ENCODE results near the gene SHISAL1.
A peak's percentile ranks its signal among the peaks of the same experiment; 100 is the strongest.

Gene SHISAL1

GRCh38 chr22:44202261-44202789 lies 110.4 kb downstream of the SHISAL1 start:
- H3K79me1 ChIP-seq (ENCODE audit: low read length): no peaks in the 10 kb centered on the region
- peak in 1 of 2 donors; percentile 6 for DNase-seq
- no CpG with 5 or more reads among the region's 11 CpGs for WGBS (ENCODE audit: extremely low coverage, insufficient coverage, insufficient read length)

DNA sequence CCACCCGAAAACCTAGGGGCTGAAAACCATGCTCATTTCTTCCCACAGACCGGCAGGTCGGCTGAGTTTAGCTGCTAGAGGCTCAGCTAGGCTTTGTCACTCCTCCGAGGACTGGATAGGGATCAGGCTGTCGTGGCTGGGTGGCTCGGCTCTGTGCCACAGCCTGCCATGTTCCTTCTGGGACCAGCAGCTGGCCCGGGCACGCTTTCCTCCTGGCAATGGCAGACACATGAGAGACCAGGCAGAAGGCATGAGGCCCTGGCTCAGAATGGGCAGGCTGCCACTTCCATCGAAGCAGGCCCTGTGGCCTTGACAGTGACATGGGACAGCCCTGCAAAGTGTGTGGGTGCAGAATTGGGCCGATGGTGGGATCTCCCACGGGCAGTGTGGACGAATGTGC lies 111.1 kb downstream of the SHISAL1 start:
- Histone ChIP-seq H3K36me3 (ENCODE audit: control insufficient read depth in 1 of 2, insufficient read depth in 2 of 2, low read length in 2 of 2) (no peaks in the 10 kb centered on the region), H3K27me3 (ENCODE audit: insufficient read depth, low read length) (no peaks in the 10 kb centered on the region), H3K9me3 (ENCODE audit: insufficient read depth, low read depth, low read length) (no peaks in the 10 kb centered on the region), H4K8ac (ENCODE audit: low read depth, low read length) (no peak overlapping the region), H3K4me2 (ENCODE audit: low read length) (no peak overlapping the region), H3K27ac (ENCODE audit: low read depth, low read length) (no peak overlapping the region), H3K4ac (ENCODE audit: low read depth, low read length) (no peak overlapping the region), H2AFZ (ENCODE audit: insufficient read depth, low read length, poor library complexity) (no peak overlapping the region), H3K79me1 (ENCODE audit: low read length) (no peaks in the 10 kb centered on the region), H3K4me1 (ENCODE audit: control insufficient read depth in 1 of 2, insufficient read depth in 2 of 2, low read length in 2 of 2) (no peaks in the 10 kb centered on the region), H3K14ac (ENCODE audit: low read length) (no peak overlapping the region), H4K12ac (ENCODE audit: low read depth, low read length) (no peak overlapping the region), H2BK120ac (ENCODE audit: insufficient read depth, low read length, poor library complexity) (no peak overlapping the region), H2AK5ac (ENCODE audit: low read length) (no peak overlapping the region), H4K91ac (ENCODE audit: low read depth, low read length) (no peak overlapping the region), H3K23ac (ENCODE audit: low read length) (no peak overlapping the region), H3K18ac (ENCODE audit: low read length) (no peak overlapping the region), H2BK12ac (ENCODE audit: low read length) (no peak overlapping the region), H3K79me2 (ENCODE audit: control insufficient read depth, insufficient read depth, low read length, poor library complexity) (no peaks in the 10 kb centered on the region), H2BK5ac (ENCODE audit: low read depth, low read length, poor library complexity) (no peak overlapping the region), H3K4me3 (ENCODE audit: low read depth, low read length) (no peak overlapping the region), H3K9ac (ENCODE audit: low read length) (no peak overlapping the region)
- no peak for DNase-seq
- WGBS (ENCODE audit: extremely low coverage, insufficient coverage, insufficient read length): no CpG with 5 or more reads among the region's 12 CpGs

More at GRCh38 chr22:44202261-44202789, 110.4 kb downstream of the SHISAL1 start:
- no peak overlapping the region for H3K9ac ChIP-seq (ENCODE audit: low read length)
- no peaks in the 10 kb centered on the region for H3K36me3 ChIP-seq (ENCODE audit: control insufficient read depth in 1 of 2, insufficient read depth in 2 of 2, low read length in 2 of 2)
- no peak overlapping the region for H3K4me3 ChIP-seq (ENCODE audit: low read depth, low read length)
- no peak overlapping the region for H3K4ac ChIP-seq (ENCODE audit: low read depth, low read length)
- no peak overlapping the region for H2BK120ac ChIP-seq (ENCODE audit: insufficient read depth, low read length, poor library complexity)
- no peak overlapping the region for H3K27ac ChIP-seq (ENCODE audit: low read depth, low read length)
- no peak overlapping the region for H3K14ac ChIP-seq (ENCODE audit: low read length)
- no peak overlapping the region for H2AK5ac ChIP-seq (ENCODE audit: low read length)
- no peaks in the 10 kb centered on the region for H3K79me2 ChIP-seq (ENCODE audit: control insufficient read depth, insufficient read depth, low read length, poor library complexity)
- no peak overlapping the region for H2BK12ac ChIP-seq (ENCODE audit: low read length)
- H3K27me3 ChIP-seq (ENCODE audit: insufficient read depth, low read length): no peaks in the 10 kb centered on the region
- no peak overlapping the region for H3K18ac ChIP-seq (ENCODE audit: low read length)
- H4K91ac ChIP-seq (ENCODE audit: low read depth, low read length): no peak overlapping the region
- H2BK5ac ChIP-seq (ENCODE audit: low read depth, low read length, poor library complexity): no peak overlapping the region
- H3K4me1 ChIP-seq (ENCODE audit: control insufficient read depth in 1 of 2, insufficient read depth in 2 of 2, low read length in 2 of 2): no peaks in the 10 kb centered on the region
- H2AFZ ChIP-seq (ENCODE audit: insufficient read depth, low read length, poor library complexity): no peak overlapping the region
- H3K4me2 ChIP-seq (ENCODE audit: low read length): no peak overlapping the region
- no peaks in the 10 kb centered on the region for H3K9me3 ChIP-seq (ENCODE audit: insufficient read depth, low read depth, low read length)
- no peak overlapping the region for H3K23ac ChIP-seq (ENCODE audit: low read length)
- no peak overlapping the region for H4K8ac ChIP-seq (ENCODE audit: low read depth, low read length)
- no peak overlapping the region for H4K12ac ChIP-seq (ENCODE audit: low read depth, low read length)

DNA sequence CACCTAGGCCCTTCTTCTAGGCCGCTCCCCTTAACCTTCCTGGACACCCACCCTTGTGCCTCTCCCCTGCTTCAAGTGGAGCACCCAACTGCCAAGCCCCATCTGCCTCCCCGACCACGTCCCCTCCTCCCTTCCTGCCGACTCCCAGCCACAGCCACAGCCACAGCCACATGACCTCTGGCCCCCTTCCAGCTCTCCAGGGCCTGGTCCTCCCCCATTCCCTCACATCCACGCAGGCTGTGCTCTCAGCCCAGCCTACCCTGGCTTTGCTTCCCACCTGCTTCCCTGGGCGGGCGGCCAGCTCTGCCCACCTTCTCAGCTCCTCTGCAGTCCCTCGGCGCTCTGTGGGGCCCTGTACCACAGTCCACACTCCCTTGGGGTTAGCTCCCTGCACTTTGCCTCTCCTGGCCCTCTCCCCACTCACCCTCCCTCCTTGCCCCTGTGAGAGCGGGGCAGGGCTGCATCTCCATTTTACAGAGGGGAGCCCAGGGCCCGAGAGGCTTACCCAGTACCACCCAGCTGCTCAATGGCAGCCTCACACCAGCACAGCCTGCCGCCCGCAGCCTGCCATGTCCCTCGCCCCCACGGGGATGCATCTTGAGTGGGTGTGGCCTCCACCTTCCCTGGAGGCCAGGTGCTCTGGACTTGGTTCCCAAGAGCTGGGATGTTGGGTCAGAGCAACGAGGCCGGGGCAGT lies 111.7 kb downstream of the SHISAL1 start:
- Histone ChIP-seq H3K9ac (ENCODE audit: low read length) (no peak overlapping the region), H3K36me3 (ENCODE audit: control insufficient read depth in 1 of 2, insufficient read depth in 2 of 2, low read length in 2 of 2) (no peaks in the 10 kb centered on the region), H3K4ac (ENCODE audit: low read depth, low read length) (no peak overlapping the region), H3K23ac (ENCODE audit: low read length) (no peak overlapping the region), H2BK5ac (ENCODE audit: low read depth, low read length, poor library complexity) (no peak overlapping the region), H2BK12ac (ENCODE audit: low read length) (no peak overlapping the region), H3K79me2 (ENCODE audit: control insufficient read depth, insufficient read depth, low read length, poor library complexity) (no peaks in the 10 kb centered on the region), H2BK120ac (ENCODE audit: insufficient read depth, low read length, poor library complexity) (no peak overlapping the region), H3K4me2 (ENCODE audit: low read length) (no peak overlapping the region), H2AK5ac (ENCODE audit: low read length) (no peak overlapping the region), H4K91ac (ENCODE audit: low read depth, low read length) (no peak overlapping the region), H3K4me1 (ENCODE audit: control insufficient read depth in 1 of 2, insufficient read depth in 2 of 2, low read length in 2 of 2) (no peaks in the 10 kb centered on the region), H4K8ac (ENCODE audit: low read depth, low read length) (no peak overlapping the region), H3K9me3 (ENCODE audit: insufficient read depth, low read depth, low read length) (no peaks in the 10 kb centered on the region), H3K18ac (ENCODE audit: low read length) (no peak overlapping the region), H3K79me1 (ENCODE audit: low read length) (no peaks in the 10 kb centered on the region), H3K14ac (ENCODE audit: low read length) (no peak overlapping the region), H2AFZ (ENCODE audit: insufficient read depth, low read length, poor library complexity) (no peak overlapping the region), H3K4me3 (ENCODE audit: low read depth, low read length) (no peak overlapping the region), H3K27ac (ENCODE audit: low read depth, low read length) (no peak overlapping the region), H4K12ac (ENCODE audit: low read depth, low read length) (no peak overlapping the region), H3K27me3 (ENCODE audit: insufficient read depth, low read length) (no peaks in the 10 kb centered on the region)
- DNase-seq: no peak
- WGBS (ENCODE audit: extremely low coverage, insufficient coverage, insufficient read length): no CpG with 5 or more reads among the region's 17 CpGs

GRCh38 chr22:44200451-44200850 lies 112.3 kb downstream of the SHISAL1 start:
- no peak overlapping the region for H2AFZ ChIP-seq (ENCODE audit: insufficient read depth, low read length, poor library complexity)
- H2BK12ac ChIP-seq (ENCODE audit: low read length): no peak overlapping the region
- H3K14ac ChIP-seq (ENCODE audit: low read length): no peak overlapping the region
- no peak overlapping the region for H3K23ac ChIP-seq (ENCODE audit: low read length)
- no peak overlapping the region for H2AK5ac ChIP-seq (ENCODE audit: low read length)
- no peak overlapping the region for H3K4me3 ChIP-seq (ENCODE audit: low read depth, low read length)
- no peak overlapping the region for H3K27ac ChIP-seq (ENCODE audit: low read depth, low read length)
- no peak overlapping the region for H2BK120ac ChIP-seq (ENCODE audit: insufficient read depth, low read length, poor library complexity)
- no peak overlapping the region for H4K91ac ChIP-seq (ENCODE audit: low read depth, low read length)
- H4K12ac ChIP-seq (ENCODE audit: low read depth, low read length): no peak overlapping the region
- no peaks in the 10 kb centered on the region for H3K4me1 ChIP-seq (ENCODE audit: control insufficient read depth in 1 of 2, insufficient read depth in 2 of 2, low read length in 2 of 2)
- no peak overlapping the region for H3K18ac ChIP-seq (ENCODE audit: low read length)
- H3K79me1 ChIP-seq (ENCODE audit: low read length): no peaks in the 10 kb centered on the region
- no CpG with 5 or more reads among the region's 6 CpGs for WGBS (ENCODE audit: extremely low coverage, insufficient coverage, insufficient read length)
- H3K79me2 ChIP-seq (ENCODE audit: control insufficient read depth, insufficient read depth, low read length, poor library complexity): no peaks in the 10 kb centered on the region
- DNase-seq: no peak
- no peaks in the 10 kb centered on the region for H3K27me3 ChIP-seq (ENCODE audit: insufficient read depth, low read length)
- no peaks in the 10 kb centered on the region for H3K9me3 ChIP-seq (ENCODE audit: insufficient read depth, low read depth, low read length)
- H3K36me3 ChIP-seq (ENCODE audit: control insufficient read depth in 1 of 2, insufficient read depth in 2 of 2, low read length in 2 of 2): no peaks in the 10 kb centered on the region
- no peak overlapping the region for H2BK5ac ChIP-seq (ENCODE audit: low read depth, low read length, poor library complexity)
- no peak overlapping the region for H3K4me2 ChIP-seq (ENCODE audit: low read length)
- H4K8ac ChIP-seq (ENCODE audit: low read depth, low read length): no peak overlapping the region
- no peak overlapping the region for H3K4ac ChIP-seq (ENCODE audit: low read depth, low read length)
- H3K9ac ChIP-seq (ENCODE audit: low read length): no peak overlapping the region
